ENCODE results near the gene MBD3L3. TPM values are rescaled to one million over a fixed set of nuclear protein-coding genes. Genes with fewer than 3 reads are reported as not detected.

MBD3L3 gene
- total RNA-seq, 1 donor from 2014 or later: 1.9 TPM

Other genes with a start within 250 kb of the MBD3L3 start
- 13.2 TPM for gene ADGRE1, start 171.1 kb downstream of the MBD3L3 start, total RNA-seq (ENCODE audit: insufficient read depth, low replicate concordance)
- gene MBD3L2B, start 37.2 kb downstream of the MBD3L3 start, total RNA-seq (ENCODE audit: insufficient read depth, low replicate concordance): not detected
- gene MBD3L5, start 28.1 kb downstream of the MBD3L3 start, total RNA-seq (ENCODE audit: insufficient read depth, low replicate concordance): not detected
- not detected for gene MBD3L4, start 18.5 kb downstream of the MBD3L3 start, total RNA-seq (ENCODE audit: insufficient read depth, low replicate concordance)
- gene MBD3L2, start 9.4 kb downstream of the MBD3L3 start, total RNA-seq (ENCODE audit: insufficient read depth, low replicate concordance): not detected
- 14.7 TPM for gene ZNF557, start 11.0 kb upstream of the MBD3L3 start, total RNA-seq (ENCODE audit: insufficient read depth, low replicate concordance)
- gene INSR, start 235.7 kb upstream of the MBD3L3 start, total RNA-seq (ENCODE audit: insufficient read depth, low replicate concordance): 36.8 TPM